Ascending aorta (tissue), 2 donors: ENCODE results near the gene ZNF20. TPM values are rescaled to one million over a fixed set of nuclear protein-coding genes. Genes with fewer than 3 reads are reported as not detected.

Experiments used
- DNase-seq, 2 donors: peaks; one replicate each; pipeline ENCODE4 v3.0.0-alpha.2; 2019; ENCODE audit warnings: low spot score in 2 of 2
- H3K27ac ChIP-seq, 2 donors: fragments of 200-600 bp; sonication (generic); one replicate each; pipeline ENCODE4 v1.5.1; 2016 to 2017; ENCODE audit warnings: mild to moderate bottlenecking in 1 of 2
- H3K27me3 ChIP-seq: fragments of 200-600 bp; sonication (generic); one replicate; pipeline ENCODE4 v1.5.1; 2017
- H3K36me3 ChIP-seq, 2 donors: fragments of 200-600 bp; sonication (generic); one replicate each; pipeline ENCODE4 v1.5.1; 2016
- H3K4me1 ChIP-seq, 2 donors: fragments of 200-600 bp; sonication (generic); one replicate each; pipeline ENCODE4 v1.5.1; 2016 to 2017; ENCODE audit warnings: mild to moderate bottlenecking in 1 of 2
- H3K4me3 ChIP-seq, 2 donors: fragments of 200-600 bp; sonication (generic); one replicate each; pipeline ENCODE4 v1.5.1; 2016 to 2017; ENCODE audit warnings: mild to moderate bottlenecking in 1 of 2
- H3K9me3 ChIP-seq, 2 donors: fragments of 200-600 bp; sonication (generic); one replicate each; pipeline ENCODE4 v1.5.1; 2016
- CTCF ChIP-seq, 3 experiments: fragments of 200-600 bp in 2 of 3; fragments of 450-650 bp in 1 of 3; sonication (generic) in 2 of 3; IDR thresholded peaks; one replicate each; pipeline ENCODE4 v1.5.1; 2016 to 2019; ENCODE audit warnings: antibody characterized with exemption in 3 of 3, mild to moderate bottlenecking in 1 of 3, moderate library complexity in 1 of 3
- intact Hi-C: fragments of 100-400 bp; cut with DNase I; formaldehyde crosslinking; loops from one replicate; pipeline ENCODE4 v1.15.1; 2023
- total RNA-seq: library from RNA; depleted of rRNA; stranded (reverse); fragments of >200 nt; gene quantifications from one replicate; pipeline ENCODE4 v1.1.0, GENCODE V29; 2016

The ZNF20 gene
- total RNA-seq: 0.96 TPM

- intact Hi-C loops: loop anchor here (1.0 to 2.0 kb wide), 7 partner anchors 49 to 342 kb away; partner anchors contain the start of genes ZNF491 and ZNF844
- H3K27me3 ChIP-seq: no peaks in the 10 kb centered on the region
- peaks cover 0 to 17% of the 10 kb centered on the region in 2 donors for H3K4me1 ChIP-seq
- peak within 1 kb of the TSS; percentile 78 to 82 for H3K27ac ChIP-seq
- peak; percentile 87 to 98 for DNase-seq
- TF ChIP-seq CTCF (IDR thresholded peaks at IDR 0.05): peak in 1 of 3 experiments; percentile 2
- no peaks in the 10 kb centered on the region for H3K9me3 ChIP-seq
- peak within 1 kb of the TSS; percentile 76 to 83 for H3K4me3 ChIP-seq
- H3K36me3 ChIP-seq: peaks cover 11 to 35% of the 10 kb centered on the region in 2 donors
These were observed at the start of gene ZNF20 for GRCh38 chr19:12139885-12140544. TSS of gene ZNF20 (minus strand) at chr19:12140350. CDS start at chr19:12140182, 168 bp downstream.

GRCh38 chr19:12187625-12188024 lies 47.5 kb upstream of the ZNF20 start:
- H3K36me3 ChIP-seq: peaks cover 60 to 99% of the 10 kb centered on the region in 2 donors
- intact Hi-C loops: no loop called here
- no peak overlapping the region for H3K4me3 ChIP-seq
- TF ChIP-seq CTCF (IDR thresholded peaks at IDR 0.05): no peak
- no peaks in the 10 kb centered on the region for H3K27me3 ChIP-seq
- DNase-seq: no peak
- no peaks in the 10 kb centered on the region for H3K4me1 ChIP-seq
- H3K9me3 ChIP-seq: peaks cover 87 to 100% of the 10 kb centered on the region in 2 donors
- no peak overlapping the region for H3K27ac ChIP-seq

GRCh38 chr19:12180377-12180776 lies 40.2 kb upstream of the ZNF20 start:
- intact Hi-C loops: no loop called here

GRCh38 chr19:12166626-12167025 lies 26.5 kb upstream of the ZNF20 start:
- Histone ChIP-seq H3K4me3 (no peak overlapping the region), H3K36me3 (peaks cover 8 to 29% of the 10 kb centered on the region in 2 donors), H3K9me3 (no peaks in the 10 kb centered on the region), H3K27me3 (no peaks in the 10 kb centered on the region), H3K27ac (no peak overlapping the region), H3K4me1 (peaks cover 0 to 12% of the 10 kb centered on the region in 2 donors)
- no peak for TF ChIP-seq CTCF (IDR thresholded peaks at IDR 0.05)
- intact Hi-C loops: no loop called here
- no peak for DNase-seq

More at GRCh38 chr19:12180377-12180776, 40.2 kb upstream of the ZNF20 start:
- Histone ChIP-seq H3K27ac (no peak overlapping the region), H3K9me3 (peaks cover 48 to 99% of the 10 kb centered on the region in 2 donors), H3K36me3 (peaks cover 28 to 88% of the 10 kb centered on the region in 2 donors), H3K27me3 (no peaks in the 10 kb centered on the region), H3K4me3 (no peak overlapping the region), H3K4me1 (no peaks in the 10 kb centered on the region)
- no peak for DNase-seq
- no peak for TF ChIP-seq CTCF (IDR thresholded peaks at IDR 0.05)

- Histone ChIP-seq H3K9me3 (no peaks in the 10 kb centered on the region), H3K4me3 (peak overlapping the region; percentile 83 to 84), H3K27me3 (no peaks in the 10 kb centered on the region), H3K36me3 (peaks cover 0 to 7% of the 10 kb centered on the region in 2 donors), H3K4me1 (peaks cover 0 to 12% of the 10 kb centered on the region in 2 donors), H3K27ac (peak overlapping the region; percentile 90 to 94)
- intact Hi-C loops: loop anchor here (1.0 to 5.0 kb wide), 3 partner anchors 133 to 202 kb away; partner anchors contain the start of gene ZNF563
- DNase-seq: no peak
- no peak for TF ChIP-seq CTCF (IDR thresholded peaks at IDR 0.05)
These were observed 23.7 kb upstream of the ZNF20 start for GRCh38 chr19:12163826-12164225.
